IMR-90 (cell line): ENCODE data around the gene KIF25. TPM values are rescaled to one million over a fixed set of nuclear protein-coding genes. Genes with fewer than 3 reads are reported as not detected.

ENCODE experiments used
- ATAC-seq: fragments of 200-7000 bp; cut with Tn5 transposase; 2 replicates; pipeline ENCODE4 v1.9.1; 2020; ENCODE audit warnings: low read depth, mild to moderate bottlenecking, moderate library complexity
- BruUV-seq: library from RNA; stranded (reverse); fragments of 400-500 nt; replicated peaks from 2 replicates; lab custom pipeline; 2021; lab: Mats Ljungman, UMichigan
- CTCF ChIA-PET: fragments of 300-600 bp; formaldehyde crosslinking; extraction: SDS; loops from one replicate; lab custom pipeline; 2021; ENCODE audit warnings: antibody characterized with exemption; lab: Yijun Ruan, JAX
- POLR2A ChIA-PET: fragments of 300-600 bp; sonication (Branson Sonifier 250); formaldehyde crosslinking; loops from one replicate; lab custom pipeline; 2022; ENCODE audit warnings: antibody characterized with exemption; ENCODE audit not compliant: unreplicated experiment; lab: Charles Lee
- DNase-seq: peaks from one replicate; pipeline ENCODE4 v3.0.0; 2013
- H2AFZ ChIP-seq: replicated peaks from 2 replicates; pipeline ENCODE3; 2013; ENCODE audit warnings: low read length, mild to moderate bottlenecking; ENCODE audit not compliant: poor library complexity
- H2AK5ac ChIP-seq: 2 replicates; pipeline ENCODE4 v1.6.1; 2013; ENCODE audit warnings: low read depth, low read length, inconsistent platforms
- H2AK9ac ChIP-seq: replicated peaks from 2 replicates; pipeline ENCODE3; 2013; ENCODE audit warnings: mild to moderate bottlenecking, low read depth, low read length, moderate library complexity; ENCODE audit not compliant: poor library complexity
- H2BK120ac ChIP-seq: 2 replicates; pipeline ENCODE4 v1.6.1; 2013; ENCODE audit warnings: low read depth, low read length, inconsistent platforms
- H2BK15ac ChIP-seq: 3 replicates; pipeline ENCODE4 v1.6.1; 2013; ENCODE audit warnings: low read depth, low read length, inconsistent platforms
- H2BK20ac ChIP-seq: 2 replicates; pipeline ENCODE4 v1.6.1; 2013; ENCODE audit warnings: low read depth, mild to moderate bottlenecking, inconsistent platforms, low read length, moderate library complexity
- H2BK5ac ChIP-seq: 2 replicates; pipeline ENCODE4 v1.6.1; 2013; ENCODE audit warnings: mild to moderate bottlenecking, low read depth, low read length, inconsistent platforms; ENCODE audit not compliant: poor library complexity, severe bottlenecking
- H3K14ac ChIP-seq: replicated peaks from 2 replicates; pipeline ENCODE4 v1.6.1; 2013; ENCODE audit warnings: low read depth, low read length, inconsistent platforms
- H3K18ac ChIP-seq: 2 replicates; pipeline ENCODE4 v1.6.1; 2013; ENCODE audit warnings: low read depth, low read length, control low read depth
- H3K23ac ChIP-seq: 2 replicates; pipeline ENCODE4 v1.6.1; 2013; ENCODE audit warnings: low read depth, low read length, inconsistent platforms
- H3K27ac ChIP-seq: 2 replicates; pipeline ENCODE4 v1.5.1; 2013; ENCODE audit warnings: mild to moderate bottlenecking, control low read depth, low read length; ENCODE audit not compliant: insufficient read depth
- H3K27me3 ChIP-seq: 2 replicates; pipeline ENCODE4 v1.6.1; 2013; ENCODE audit warnings: low read length; ENCODE audit not compliant: control insufficient read depth, insufficient read depth
- H3K36me3 ChIP-seq: 2 replicates; pipeline ENCODE4 v1.6.1; 2013; ENCODE audit warnings: low read length, mixed read lengths; ENCODE audit not compliant: control insufficient read depth, insufficient read depth
- H3K4ac ChIP-seq: 2 replicates; pipeline ENCODE4 v1.6.1; 2013; ENCODE audit warnings: low read depth, low read length, inconsistent platforms
- H3K4me1 ChIP-seq: 2 replicates; pipeline ENCODE4 v1.6.1; 2013; ENCODE audit warnings: low read length, mixed read lengths; ENCODE audit not compliant: control insufficient read depth, insufficient read depth
- H3K4me2 ChIP-seq: 2 replicates; pipeline ENCODE4 v1.6.1; 2013; ENCODE audit warnings: low read depth, mild to moderate bottlenecking, control low read depth, low read length, moderate library complexity
- H3K4me3 ChIP-seq: 2 replicates; pipeline ENCODE4 v1.5.1; 2013; ENCODE audit warnings: low read depth, mild to moderate bottlenecking, control low read depth, low read length, moderate library complexity; ENCODE audit not compliant: insufficient read depth
- H3K56ac ChIP-seq: 2 replicates; pipeline ENCODE4 v1.6.1; 2013; ENCODE audit warnings: low read length, inconsistent platforms; ENCODE audit not compliant: insufficient read depth; ENCODE audit errors: extremely low read depth
- H3K79me1 ChIP-seq, 2 experiments: 2 replicates each; pipeline ENCODE4 v1.6.1; 2013; ENCODE audit warnings: low read length in 2 of 2, inconsistent platforms in 1 of 2, low read depth in 1 of 2
- H3K9ac ChIP-seq: 2 replicates; pipeline ENCODE4 v1.6.1; 2013; ENCODE audit warnings: low read depth, low read length, control low read depth
- H3K9me1 ChIP-seq: 2 replicates; pipeline ENCODE4 v1.6.1; 2013; ENCODE audit warnings: low read length, inconsistent platforms; ENCODE audit not compliant: insufficient read depth
- H3K9me3 ChIP-seq: 2 replicates; pipeline ENCODE4 v1.6.1; 2013; ENCODE audit warnings: low read length; ENCODE audit not compliant: control insufficient read depth, insufficient read depth
- H4K20me1 ChIP-seq: 2 replicates; pipeline ENCODE4 v1.6.1; 2013; ENCODE audit warnings: low read length, inconsistent platforms; ENCODE audit not compliant: insufficient read depth
- H4K5ac ChIP-seq: 2 replicates; pipeline ENCODE4 v1.6.1; 2013; ENCODE audit warnings: mild to moderate bottlenecking, low read depth, low read length, control low read depth
- H4K8ac ChIP-seq, 2 experiments: 2 replicates each; pipeline ENCODE4 v1.6.1; 2013; ENCODE audit warnings: low read depth in 2 of 2, low read length in 2 of 2, control low read depth in 1 of 2, inconsistent platforms in 1 of 2
- H4K91ac ChIP-seq: 2 replicates; pipeline ENCODE4 v1.6.1; 2013; ENCODE audit warnings: low read depth, low read length, inconsistent platforms; ENCODE audit not compliant: insufficient read depth
- BHLHE40 ChIP-seq: fragments of 150-350 bp; IDR thresholded peaks from 2 replicates; pipeline ENCODE4 v1.6.1; 2016; ENCODE audit warnings: mild to moderate bottlenecking, low read depth, low read length
- CEBPB ChIP-seq: IDR thresholded peaks from 2 replicates; pipeline ENCODE4 v1.6.1; 2012; ENCODE audit warnings: low read depth, low read length, improper control_type of control experiment
- FOS ChIP-seq: fragments of 150-350 bp; IDR thresholded peaks from 2 replicates; pipeline ENCODE4 v1.6.1; 2016; ENCODE audit warnings: low read depth, low read length
- MAFK ChIP-seq: IDR thresholded peaks from 2 replicates; pipeline ENCODE4 v1.6.1; 2012; ENCODE audit warnings: low read depth, low read length, improper control_type of control experiment
- MXI1 ChIP-seq: IDR thresholded peaks from 2 replicates; pipeline ENCODE4 v1.6.1; 2012; ENCODE audit warnings: low read depth, mild to moderate bottlenecking, low read length, moderate library complexity, borderline replicate concordance
- POLR2A ChIP-seq: IDR thresholded peaks from 2 replicates; pipeline ENCODE4 v1.6.1; 2012; ENCODE audit warnings: mild to moderate bottlenecking, low read depth, low read length
- RAD21 ChIP-seq: IDR thresholded peaks from 2 replicates; pipeline ENCODE4 v1.6.1; 2012; ENCODE audit warnings: low read length, improper control_type of control experiment
- WGBS, 2 experiments: methylation state at CpG; one replicate each; pipeline versions ENCODE4 v1.1.5 to v1.1.7; 2013; ENCODE audit warnings: missing lambda C conversion rate in 2 of 2; ENCODE audit not compliant: insufficient read length in 1 of 2; ENCODE audit errors: extremely low coverage in 2 of 2; 5-methylcytosine and 5-hydroxymethylcytosine counted together
- dilution Hi-C: fragments of 300-500 bp; cut with HindIII; formaldehyde crosslinking; loops from one replicate; pipeline ENCODE4 v1.14.3; 2018; ENCODE audit warnings: low sequenced_read_pairs; ENCODE audit not compliant: unreplicated experiment
- in situ Hi-C: fragments of 300-500 bp; cut with MboI; formaldehyde crosslinking; loops from 3 replicates; pipeline ENCODE4 v1.14.3; 2019; ENCODE audit warnings: low sequenced_read_pairs, inconsistent platforms, mixed read lengths
- intact Hi-C: fragments of 100-400 bp; cut with micrococcal nuclease; formaldehyde crosslinking; loops from 2 replicates; pipeline ENCODE4 v1.10.0; 2022
- polyA plus RNA-seq, 3 experiments: library from polyadenylated mRNA; depleted of rRNA; stranded (reverse); fragments of >200 nt; gene quantifications; 2 replicates each; pipeline ENCODE4 v1.2.3, GENCODE V29; 2012; ENCODE audit warnings: low replicate concordance in 1 of 3
- total RNA-seq: library from RNA; depleted of rRNA; stranded (reverse); fragments of >200 nt; gene quantifications from 2 replicates; pipeline ENCODE4 v1.2.3, GENCODE V29; 2012
- TF ChIP-seq, protein P1 (sequence below): fragments of 150-350 bp; IDR thresholded peaks from 2 replicates; pipeline ENCODE4 v1.6.1; 2017; ENCODE audit warnings: mild to moderate bottlenecking, antibody characterized with exemption, low read length, low read depth

The KIF25 gene
- total and polyA plus RNA-seq, 2 of the 4 experiments (the other 2 are of a cell fraction): not detected

DNA sequence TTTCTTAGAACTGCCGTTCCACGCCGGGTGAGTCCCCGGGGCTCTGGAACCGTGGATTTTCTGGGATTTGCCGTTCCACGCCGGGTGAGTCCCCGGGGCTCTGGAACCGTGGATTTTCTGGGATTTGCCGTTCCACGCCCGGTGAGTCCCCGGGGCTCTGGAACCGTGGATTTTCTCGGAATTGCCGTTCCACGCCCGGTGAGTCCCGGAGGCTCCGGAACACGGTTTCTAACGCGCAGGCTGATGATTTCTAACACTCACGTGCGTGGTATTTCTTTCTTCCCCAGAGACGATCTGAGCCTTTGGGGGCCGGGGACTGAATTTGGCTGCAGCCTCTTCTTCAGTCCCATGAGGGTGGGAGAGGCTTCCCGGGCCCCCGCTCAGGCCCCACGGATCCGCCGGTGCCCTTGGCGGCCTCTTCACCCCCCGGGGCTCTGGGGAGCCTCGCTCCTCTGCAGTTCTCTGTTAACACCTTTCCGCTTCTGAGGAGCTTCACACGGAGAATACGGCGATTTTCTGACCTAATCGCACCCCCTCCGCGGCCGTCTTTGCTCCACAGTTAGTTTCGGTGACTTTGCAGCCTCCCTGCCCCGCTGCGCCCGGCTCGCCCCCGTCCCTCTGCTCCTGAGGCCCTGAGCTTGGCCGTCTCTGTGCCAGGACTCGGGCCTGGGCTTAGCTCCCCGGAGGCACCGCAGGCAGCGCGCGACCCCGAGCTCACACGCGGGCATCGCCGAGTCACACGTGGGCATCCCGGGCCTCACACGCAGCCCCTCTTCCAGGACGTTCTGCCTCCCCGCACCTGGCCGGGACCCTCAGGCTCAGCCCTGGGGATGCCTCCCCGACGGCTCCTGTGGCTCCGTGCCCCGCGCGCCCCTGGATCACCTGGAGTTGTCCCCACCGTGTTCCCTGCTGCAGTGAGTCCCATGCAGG is 7.2 kb upstream of the KIF25 start (continued):
- no peak for TF ChIP-seq MXI1

DNA sequence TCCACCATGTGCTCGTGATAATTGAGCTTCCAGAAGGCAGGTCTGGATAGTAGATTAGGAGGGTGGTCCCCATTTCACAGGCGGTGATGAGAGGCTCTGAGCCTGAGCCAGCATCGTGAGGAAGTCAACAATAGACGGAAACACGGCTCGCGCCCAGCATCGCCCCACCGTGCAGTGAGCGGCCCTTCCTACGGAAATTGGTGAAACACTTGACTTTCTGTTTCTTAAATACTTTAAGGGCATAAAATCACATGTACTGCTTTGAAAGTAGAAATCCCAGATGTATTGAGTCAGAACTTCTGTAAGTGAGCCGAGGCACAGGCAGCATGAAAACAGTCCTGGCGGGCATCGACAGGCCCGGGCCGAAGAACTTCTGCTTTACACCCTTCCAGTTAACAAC is 4.3 kb upstream of the KIF25 start:
- no peak for TF ChIP-seq RAD21
- TF ChIP-seq FOS: no peak
- TF ChIP-seq CEBPB: no peak
- TF ChIP-seq MAFK: no peak
- TF ChIP-seq, protein P1, sequence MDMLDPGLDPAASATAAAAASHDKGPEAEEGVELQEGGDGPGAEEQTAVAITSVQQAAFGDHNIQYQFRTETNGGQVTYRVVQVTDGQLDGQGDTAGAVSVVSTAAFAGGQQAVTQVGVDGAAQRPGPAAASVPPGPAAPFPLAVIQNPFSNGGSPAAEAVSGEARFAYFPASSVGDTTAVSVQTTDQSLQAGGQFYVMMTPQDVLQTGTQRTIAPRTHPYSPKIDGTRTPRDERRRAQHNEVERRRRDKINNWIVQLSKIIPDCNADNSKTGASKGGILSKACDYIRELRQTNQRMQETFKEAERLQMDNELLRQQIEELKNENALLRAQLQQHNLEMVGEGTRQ: no peak
- no peak for TF ChIP-seq POLR2A
- TF ChIP-seq BHLHE40: no peak
- ATAC-seq: no peak
- H3K56ac ChIP-seq: no peak overlapping the region
- no peak overlapping the region for H3K14ac ChIP-seq
- H2BK120ac ChIP-seq: no peak overlapping the region
- intact Hi-C loops (no loop called here), in situ Hi-C loops (no loop called here), dilution Hi-C loops (no loop called here)
- no peak overlapping the region for H2BK15ac ChIP-seq
- H4K8ac ChIP-seq: no peak overlapping the region
- H3K9me1 ChIP-seq: no peaks in the 10 kb centered on the region; the same call in 1 of the 2 replicates
- H3K27me3 ChIP-seq: peaks cover 8% of the 10 kb centered on the region
- H2AK5ac ChIP-seq: no peak overlapping the region
- BruUV-seq: no TSS peak
- H3K4me2 ChIP-seq: no peak overlapping the region
- ChIA-PET CTCF (no interaction called here), POLR2A (no interaction called here)
- H2AK9ac ChIP-seq: no peak overlapping the region
- no peak overlapping the region for H3K18ac ChIP-seq
- no peak overlapping the region for H3K4me3 ChIP-seq
- no peak overlapping the region for H2AFZ ChIP-seq
- no peaks in the 10 kb centered on the region for H4K20me1 ChIP-seq
- 85% methylated on average over 8 of the region's 16 CpGs; no CpG with 5 or more reads in 1 of the 2 experiments for WGBS, 2 experiments
- no peak overlapping the region for H4K91ac ChIP-seq
- no peak overlapping the region for H3K27ac ChIP-seq
- H4K5ac ChIP-seq: no peak overlapping the region
- DNase-seq: no peak
- H2BK20ac ChIP-seq: no peak overlapping the region
- no peaks in the 10 kb centered on the region for H3K79me1 ChIP-seq
- no peaks in the 10 kb centered on the region for H3K36me3 ChIP-seq
- H2BK5ac ChIP-seq: no peak overlapping the region
- no peak overlapping the region for H3K23ac ChIP-seq
- H3K9me3 ChIP-seq: no peaks in the 10 kb centered on the region
- H3K4ac ChIP-seq: no peak overlapping the region
- H3K4me1 ChIP-seq: no peaks in the 10 kb centered on the region; the same call in 1 of the 2 replicates
- H3K9ac ChIP-seq: no peak overlapping the region
